ENCODE measurements around the gene CPNE7. TPM values are rescaled to one million over a fixed set of nuclear protein-coding genes. Genes with fewer than 3 reads are reported as not detected.

Gene CPNE7
- total and polyA plus RNA-seq, 10 of the 15 experiments (the other 5 are each of a cell fraction or from before 2014, with no cell fraction given) = 0.29 to 46.9 (median 17.5) TPM

DNA sequence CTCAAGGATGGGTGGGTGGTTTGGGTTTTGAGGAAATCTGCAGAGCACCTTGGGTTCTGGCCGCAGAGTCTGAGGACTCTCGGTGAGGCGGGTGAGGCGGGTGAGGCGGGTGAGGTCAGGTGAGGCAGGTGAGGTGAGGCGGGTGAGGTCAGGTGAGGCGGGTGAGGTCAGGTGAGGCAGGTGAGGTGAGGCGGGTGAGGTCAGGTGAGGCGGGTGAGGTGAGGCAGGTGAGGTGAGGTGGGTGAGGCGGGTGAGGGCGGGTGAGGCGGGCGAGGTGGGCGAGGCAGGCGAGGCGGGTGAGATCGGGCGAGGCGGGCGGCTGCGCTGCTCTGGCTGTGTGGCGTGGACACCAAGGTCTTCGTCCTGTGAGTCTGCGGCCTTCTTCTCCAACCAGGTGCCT lies 39.2 kb upstream of the CPNE7 start (continued):
- TF ChIP-seq, protein P1, sequence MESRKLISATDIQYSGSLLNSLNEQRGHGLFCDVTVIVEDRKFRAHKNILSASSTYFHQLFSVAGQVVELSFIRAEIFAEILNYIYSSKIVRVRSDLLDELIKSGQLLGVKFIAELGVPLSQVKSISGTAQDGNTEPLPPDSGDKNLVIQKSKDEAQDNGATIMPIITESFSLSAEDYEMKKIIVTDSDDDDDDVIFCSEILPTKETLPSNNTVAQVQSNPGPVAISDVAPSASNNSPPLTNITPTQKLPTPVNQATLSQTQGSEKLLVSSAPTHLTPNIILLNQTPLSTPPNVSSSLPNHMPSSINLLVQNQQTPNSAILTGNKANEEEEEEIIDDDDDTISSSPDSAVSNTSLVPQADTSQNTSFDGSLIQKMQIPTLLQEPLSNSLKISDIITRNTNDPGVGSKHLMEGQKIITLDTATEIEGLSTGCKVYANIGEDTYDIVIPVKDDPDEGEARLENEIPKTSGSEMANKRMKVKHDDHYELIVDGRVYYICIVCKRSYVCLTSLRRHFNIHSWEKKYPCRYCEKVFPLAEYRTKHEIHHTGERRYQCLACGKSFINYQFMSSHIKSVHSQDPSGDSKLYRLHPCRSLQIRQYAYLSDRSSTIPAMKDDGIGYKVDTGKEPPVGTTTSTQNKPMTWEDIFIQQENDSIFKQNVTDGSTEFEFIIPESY (IDR thresholded peaks at IDR 0.05) = no peak
- TF ChIP-seq, protein P2, sequence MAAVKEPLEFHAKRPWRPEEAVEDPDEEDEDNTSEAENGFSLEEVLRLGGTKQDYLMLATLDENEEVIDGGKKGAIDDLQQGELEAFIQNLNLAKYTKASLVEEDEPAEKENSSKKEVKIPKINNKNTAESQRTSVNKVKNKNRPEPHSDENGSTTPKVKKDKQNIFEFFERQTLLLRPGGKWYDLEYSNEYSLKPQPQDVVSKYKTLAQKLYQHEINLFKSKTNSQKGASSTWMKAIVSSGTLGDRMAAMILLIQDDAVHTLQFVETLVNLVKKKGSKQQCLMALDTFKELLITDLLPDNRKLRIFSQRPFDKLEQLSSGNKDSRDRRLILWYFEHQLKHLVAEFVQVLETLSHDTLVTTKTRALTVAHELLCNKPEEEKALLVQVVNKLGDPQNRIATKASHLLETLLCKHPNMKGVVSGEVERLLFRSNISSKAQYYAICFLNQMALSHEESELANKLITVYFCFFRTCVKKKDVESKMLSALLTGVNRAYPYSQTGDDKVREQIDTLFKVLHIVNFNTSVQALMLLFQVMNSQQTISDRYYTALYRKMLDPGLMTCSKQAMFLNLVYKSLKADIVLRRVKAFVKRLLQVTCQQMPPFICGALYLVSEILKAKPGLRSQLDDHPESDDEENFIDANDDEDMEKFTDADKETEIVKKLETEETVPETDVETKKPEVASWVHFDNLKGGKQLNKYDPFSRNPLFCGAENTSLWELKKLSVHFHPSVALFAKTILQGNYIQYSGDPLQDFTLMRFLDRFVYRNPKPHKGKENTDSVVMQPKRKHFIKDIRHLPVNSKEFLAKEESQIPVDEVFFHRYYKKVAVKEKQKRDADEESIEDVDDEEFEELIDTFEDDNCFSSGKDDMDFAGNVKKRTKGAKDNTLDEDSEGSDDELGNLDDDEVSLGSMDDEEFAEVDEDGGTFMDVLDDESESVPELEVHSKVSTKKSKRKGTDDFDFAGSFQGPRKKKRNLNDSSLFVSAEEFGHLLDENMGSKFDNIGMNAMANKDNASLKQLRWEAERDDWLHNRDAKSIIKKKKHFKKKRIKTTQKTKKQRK (IDR thresholded peaks at IDR 0.05; ENCODE audit: low read depth, low read length) = no peak
- TF ChIP-seq POLR2AphosphoS5 (IDR thresholded peaks at IDR 0.05; ENCODE audit: low read length) (no peak), KDM1A (IDR thresholded peaks at IDR 0.05; ENCODE audit: borderline replicate concordance) (no peak)

DNA sequence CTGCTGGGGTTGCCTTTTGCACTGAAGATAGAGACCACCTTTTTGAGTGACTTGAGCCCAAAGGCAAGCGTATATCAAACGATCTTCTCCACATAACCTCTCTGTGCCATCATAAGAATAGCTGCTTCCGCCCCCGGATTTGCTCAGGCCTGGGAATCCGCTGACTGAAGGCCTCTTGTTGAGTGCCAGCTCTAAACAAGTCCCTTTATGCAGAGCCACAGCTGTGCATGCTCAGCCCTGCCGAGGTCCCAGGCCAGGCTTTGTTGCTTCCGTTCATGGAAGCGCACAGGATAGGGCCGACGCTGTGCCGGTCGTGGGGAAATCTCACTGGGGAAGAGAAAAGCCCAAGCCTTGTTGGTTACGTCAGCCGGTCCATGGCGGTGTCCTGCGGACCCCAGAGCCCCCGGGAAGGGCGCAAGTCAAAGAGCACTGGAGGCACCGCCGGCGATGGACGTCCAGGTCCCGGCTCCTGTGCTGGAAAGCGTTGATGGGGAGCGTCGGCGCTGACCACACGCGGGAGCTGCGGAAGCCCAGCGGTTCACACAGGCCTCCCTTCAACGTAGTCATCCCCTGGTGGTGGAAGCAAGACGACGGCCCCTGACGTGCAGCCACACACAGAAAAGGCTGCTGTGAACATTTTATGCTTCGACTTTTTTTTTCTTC lies 38.5 kb upstream of the CPNE7 start:
- no peak overlapping the region for H3K9ac ChIP-seq (ENCODE audit: control insufficient read depth, insufficient read depth, low read length)
- no peaks in the 10 kb centered on the region for H4K20me1 ChIP-seq (ENCODE audit: control insufficient read depth, insufficient read depth)
- ATAC-seq (no peak), FAIRE-seq (no peak), DNase-seq (ENCODE audit: low read depth, low spot score) (no peak)
- SMC1A ChIA-PET (ENCODE audit: uncharacterized antibody, unreplicated experiment) = no interaction called here
- RAD21 ChIA-PET (ENCODE audit: unreplicated experiment) = no interaction called here
- no peaks in the 10 kb centered on the region for H3K9me3 ChIP-seq (replicated peaks; ENCODE audit: control insufficient read depth, insufficient read depth, low read length)
- no peaks in the 10 kb centered on the region for H3K27me3 ChIP-seq (replicated peaks in 1 of 2; ENCODE audit: control insufficient read depth in 2 of 2, insufficient read depth in 2 of 2, low read length in 1 of 2)
- POLR2A ChIA-PET = no interaction called here
- no peak overlapping the region for H3K4me2 ChIP-seq (ENCODE audit: control insufficient read depth, insufficient read depth)
- TF ChIP-seq GABPA (IDR thresholded peaks at IDR 0.05; ENCODE audit: low read depth) = no peak
- TF ChIP-seq PAX5 (IDR thresholded peaks at IDR 0.05; ENCODE audit: borderline replicate concordance, low read depth, low read length) = no peak
- no peak for TF ChIP-seq MTA2 (IDR thresholded peaks at IDR 0.05; ENCODE audit: low read depth)
- no peak for TF ChIP-seq FOXM1 (IDR thresholded peaks at IDR 0.05; ENCODE audit: low read depth, low read length)
- TF ChIP-seq NFIC (IDR thresholded peaks at IDR 0.05; ENCODE audit: low read depth, low read length) = no peak
- no peak for TF ChIP-seq TBL1XR1 (IDR thresholded peaks at IDR 0.05; ENCODE audit: low read depth, low read length)
- TF ChIP-seq, protein P3, sequence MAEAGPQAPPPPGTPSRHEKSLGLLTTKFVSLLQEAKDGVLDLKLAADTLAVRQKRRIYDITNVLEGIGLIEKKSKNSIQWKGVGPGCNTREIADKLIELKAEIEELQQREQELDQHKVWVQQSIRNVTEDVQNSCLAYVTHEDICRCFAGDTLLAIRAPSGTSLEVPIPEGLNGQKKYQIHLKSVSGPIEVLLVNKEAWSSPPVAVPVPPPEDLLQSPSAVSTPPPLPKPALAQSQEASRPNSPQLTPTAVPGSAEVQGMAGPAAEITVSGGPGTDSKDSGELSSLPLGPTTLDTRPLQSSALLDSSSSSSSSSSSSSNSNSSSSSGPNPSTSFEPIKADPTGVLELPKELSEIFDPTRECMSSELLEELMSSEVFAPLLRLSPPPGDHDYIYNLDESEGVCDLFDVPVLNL (IDR thresholded peaks at IDR 0.05; ENCODE audit: low read depth, low read length) = no peak
- BruUV-seq (replicated peaks) = no TSS peak
- H2AFZ ChIP-seq (ENCODE audit: control insufficient read depth, low read depth, low read length) = no peak overlapping the region
- no peaks in the 10 kb centered on the region; the same call in 1 of the 2 replicates for H3K4me1 ChIP-seq (ENCODE audit: control insufficient read depth, insufficient read depth, low read length)
- CTCF ChIA-PET = interaction anchor here (0.9 kb wide), 1 partner anchor 12 kb away, joined by 5 read pairs; no protein-coding TSS in a partner anchor
- H3K4me3 ChIP-seq = no peak overlapping the region
- H3K27ac ChIP-seq (ENCODE audit: control insufficient read depth, insufficient read depth) = no peak overlapping the region
- H3K36me3 ChIP-seq (ENCODE audit: control insufficient read depth in 2 of 2, insufficient read depth in 2 of 2, low read length in 1 of 2) = peaks cover 7 to 18% of the 10 kb centered on the region in 2 experiments
- intact Hi-C loops (cut with micrococcal nuclease; ENCODE audit: unreplicated experiment) (no loop called here), in situ Hi-C loops (cut with MboI) (no loop called here)
- WGBS (ENCODE audit: insufficient coverage, insufficient replicate concordance, low lambda C conversion rate, missing lambda C conversion rate) = 93% methylated on average over 24 of the region's 36 CpGs
- no peaks in the 10 kb centered on the region for H3K79me2 ChIP-seq (ENCODE audit: control insufficient read depth, insufficient read depth, low read length)

Measured in GM12878 (cell line).